Measurements from ENCODE around the gene DUSP8.

DNA sequence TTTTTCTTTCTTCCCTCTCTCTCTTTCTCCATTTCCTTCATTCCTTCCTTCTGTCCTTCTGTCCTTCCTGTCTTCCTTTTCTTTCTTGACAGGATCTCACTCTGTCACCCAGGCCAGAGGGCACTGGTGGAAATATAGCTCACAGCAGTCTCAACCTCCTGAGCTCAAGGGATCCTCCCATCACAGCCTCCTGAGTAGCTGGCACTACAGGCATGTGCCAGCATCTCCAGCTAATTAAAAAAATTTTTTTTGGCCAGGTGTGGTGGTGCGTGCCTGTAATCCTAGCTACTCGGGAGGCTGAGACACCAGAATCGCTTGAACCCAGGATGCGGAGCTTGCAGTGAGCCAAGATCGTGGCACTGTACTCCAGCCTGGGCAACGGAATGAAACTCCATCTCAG lies 4.8 kb upstream of the DUSP8 start:
- TF ChIP-seq, protein P1, sequence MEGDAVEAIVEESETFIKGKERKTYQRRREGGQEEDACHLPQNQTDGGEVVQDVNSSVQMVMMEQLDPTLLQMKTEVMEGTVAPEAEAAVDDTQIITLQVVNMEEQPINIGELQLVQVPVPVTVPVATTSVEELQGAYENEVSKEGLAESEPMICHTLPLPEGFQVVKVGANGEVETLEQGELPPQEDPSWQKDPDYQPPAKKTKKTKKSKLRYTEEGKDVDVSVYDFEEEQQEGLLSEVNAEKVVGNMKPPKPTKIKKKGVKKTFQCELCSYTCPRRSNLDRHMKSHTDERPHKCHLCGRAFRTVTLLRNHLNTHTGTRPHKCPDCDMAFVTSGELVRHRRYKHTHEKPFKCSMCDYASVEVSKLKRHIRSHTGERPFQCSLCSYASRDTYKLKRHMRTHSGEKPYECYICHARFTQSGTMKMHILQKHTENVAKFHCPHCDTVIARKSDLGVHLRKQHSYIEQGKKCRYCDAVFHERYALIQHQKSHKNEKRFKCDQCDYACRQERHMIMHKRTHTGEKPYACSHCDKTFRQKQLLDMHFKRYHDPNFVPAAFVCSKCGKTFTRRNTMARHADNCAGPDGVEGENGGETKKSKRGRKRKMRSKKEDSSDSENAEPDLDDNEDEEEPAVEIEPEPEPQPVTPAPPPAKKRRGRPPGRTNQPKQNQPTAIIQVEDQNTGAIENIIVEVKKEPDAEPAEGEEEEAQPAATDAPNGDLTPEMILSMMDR (IDR thresholded peaks at IDR 0.05) = no peak
- no peak for TF ChIP-seq EZH2 (IDR thresholded peaks at IDR 0.05; ENCODE audit: borderline replicate concordance, insufficient read depth, low read depth, low read length, poor library complexity, severe bottlenecking)

Data from B cell (primary cell).